ENCODE data around the gene VPS16.

Gene VPS16

GRCh38 chr20:2866236-2866635 lies 25.7 kb downstream of the VPS16 start:
- no peak for ATAC-seq
- TF ChIP-seq ZC3H10 (CRISPR knock-in tag; IDR thresholded peaks at IDR 0.05) (no peak), TOX (CRISPR knock-in tag; IDR thresholded peaks at IDR 0.05; ENCODE audit: borderline replicate concordance) (no peak), SNAI2 (CRISPR knock-in tag; IDR thresholded peaks at IDR 0.05) (no peak), PATZ1 (CRISPR knock-in tag; IDR thresholded peaks at IDR 0.05; ENCODE audit: borderline replicate concordance) (no peak), ZNF70 (CRISPR knock-in tag; IDR thresholded peaks at IDR 0.05) (no peak), TCF4 (CRISPR knock-in tag; IDR thresholded peaks at IDR 0.05; ENCODE audit: borderline replicate concordance) (no peak), BACH2 (CRISPR knock-in tag; IDR thresholded peaks at IDR 0.05; ENCODE audit: borderline replicate concordance) (no peak), GLIS3 (CRISPR knock-in tag; IDR thresholded peaks at IDR 0.05) (no peak), POU6F1 (CRISPR knock-in tag; IDR thresholded peaks at IDR 0.05; ENCODE audit: borderline replicate concordance, low read depth) (no peak), CSRNP3 (CRISPR knock-in tag; IDR thresholded peaks at IDR 0.05) (no peak)

- ATAC-seq, result no peak
- TF ChIP-seq TSHZ2 (CRISPR knock-in tag; IDR thresholded peaks at IDR 0.05) (no peak), SNAI2 (CRISPR knock-in tag; IDR thresholded peaks at IDR 0.05) (no peak), ESRRG (CRISPR knock-in tag; IDR thresholded peaks at IDR 0.05) (no peak)
Observed at GRCh38 chr20:2867081-2867864, 26.7 kb downstream of the VPS16 start.

- TF ChIP-seq PPARA (CRISPR knock-in tag; IDR thresholded peaks at IDR 0.05; ENCODE audit: borderline replicate concordance) (no peak), OSR1 (CRISPR knock-in tag; IDR thresholded peaks at IDR 0.05) (no peak), SNAI2 (CRISPR knock-in tag; IDR thresholded peaks at IDR 0.05) (no peak), CSDC2 (CRISPR knock-in tag; IDR thresholded peaks at IDR 0.05) (no peak), TOX (CRISPR knock-in tag; IDR thresholded peaks at IDR 0.05; ENCODE audit: borderline replicate concordance) (no peak), GLIS3 (CRISPR knock-in tag; IDR thresholded peaks at IDR 0.05) (no peak), PATZ1 (CRISPR knock-in tag; IDR thresholded peaks at IDR 0.05; ENCODE audit: borderline replicate concordance) (no peak), ZFP3 (CRISPR knock-in tag; IDR thresholded peaks at IDR 0.05) (no peak), ARNTL (CRISPR knock-in tag; IDR thresholded peaks at IDR 0.05; ENCODE audit: borderline replicate concordance, low read depth) (no peak), BACH2 (CRISPR knock-in tag; IDR thresholded peaks at IDR 0.05; ENCODE audit: borderline replicate concordance) (no peak), ZFP30 (CRISPR knock-in tag; IDR thresholded peaks at IDR 0.05) (no peak), ZNF70 (CRISPR knock-in tag; IDR thresholded peaks at IDR 0.05) (no peak), CSRNP3 (CRISPR knock-in tag; IDR thresholded peaks at IDR 0.05) (no peak), ESRRG (CRISPR knock-in tag; IDR thresholded peaks at IDR 0.05) (no peak)
- no peak for ATAC-seq
Observed at GRCh38 chr20:2869381-2869780, 28.8 kb downstream of the VPS16 start.

Data from SK-N-SH treated with all-trans-retinoic acid at 6 μM for 48 hours (cell line).